Fibroblast of the conjunctiva (primary cell): ENCODE measurements around the gene PHYHIPL.
"Not testable (repeated sequence)": the region's sequence is repeated elsewhere in the genome, so short reads cannot be mapped to it uniquely, and the experiment has no call there.

Source experiments
- DNase-seq: peaks from one replicate; pipeline ENCODE4 v3.0.0-alpha.2; 2010; ENCODE audit warnings: low read depth

The PHYHIPL gene

GRCh38 chr10:59206204-59206720, 29.8 kb downstream of the PHYHIPL start:
- DNase-seq = no peak

DNA sequence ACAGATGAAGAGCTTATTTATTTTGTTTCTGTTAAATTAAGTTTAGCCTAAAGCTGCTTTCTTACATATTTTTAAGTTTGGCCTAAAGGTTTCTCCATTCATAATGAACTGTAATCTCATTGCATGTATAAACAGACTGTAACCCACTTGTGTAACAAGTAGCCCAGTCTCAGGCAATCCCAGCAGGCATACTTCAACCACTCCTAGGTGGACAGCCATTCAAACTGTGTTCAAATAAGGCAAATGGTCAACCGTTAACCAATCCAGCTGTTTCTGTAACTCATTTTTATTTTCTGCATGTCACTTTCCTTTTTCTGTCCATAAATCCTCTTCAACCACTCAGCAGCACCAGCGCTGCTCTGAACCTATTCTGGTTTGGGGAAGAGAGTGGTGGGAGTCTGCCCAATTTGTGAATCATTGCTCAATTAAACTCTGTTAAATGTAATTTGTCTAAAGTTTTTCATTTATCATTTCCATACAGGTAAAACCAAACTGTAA, 35.9 kb downstream of the PHYHIPL start:
- no peak for DNase-seq

DNA sequence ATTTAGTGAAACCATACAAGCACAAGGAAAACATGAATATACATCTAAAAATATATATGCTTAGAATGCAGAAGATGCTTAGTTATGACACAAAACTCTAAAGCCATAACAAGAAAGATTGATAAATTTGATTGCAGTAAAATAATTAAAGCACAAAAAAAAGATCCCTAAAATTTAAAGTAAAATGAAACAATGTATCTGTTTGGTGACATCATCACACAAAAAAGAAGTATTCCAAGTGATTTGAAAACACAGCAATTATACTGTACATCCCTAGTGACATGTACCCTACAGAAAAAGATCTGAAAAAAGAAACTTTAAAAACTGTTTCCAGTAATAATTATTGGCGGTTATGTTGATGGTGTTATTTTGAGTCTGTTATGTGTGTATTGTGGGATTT, 37.7 kb downstream of the PHYHIPL start:
- no peak for DNase-seq

- no peak for DNase-seq
Measured at GRCh38 chr10:59216178-59216869, 39.9 kb downstream of the PHYHIPL start.

- no peak for DNase-seq
Measured at GRCh38 chr10:59222788-59223187, 46.3 kb downstream of the PHYHIPL start.

DNA sequence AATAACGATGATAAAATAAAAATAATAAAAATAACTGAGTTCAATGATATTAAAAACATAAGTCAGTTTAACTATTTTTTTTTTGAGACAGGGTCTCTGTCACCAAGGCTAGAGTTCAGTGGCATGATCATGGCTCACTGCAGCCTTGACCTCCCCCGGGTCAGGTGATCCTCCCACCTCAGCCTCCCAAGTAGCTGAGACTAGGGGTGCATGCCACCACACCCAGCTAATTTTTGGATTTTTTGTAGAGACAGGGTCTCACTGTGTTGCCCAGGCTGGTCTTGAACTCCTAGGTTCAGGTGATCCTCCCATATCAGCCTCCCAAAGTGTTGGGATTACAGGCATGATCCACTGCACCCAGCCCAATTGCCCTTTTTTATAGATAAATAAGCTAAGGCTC, 47.2 kb downstream of the PHYHIPL start:
- DNase-seq = not testable (repeated sequence)

GRCh38 chr10:59225211-59225610, 48.8 kb downstream of the PHYHIPL start:
- DNase-seq = no peak

- DNase-seq = no peak
Measured at GRCh38 chr10:59227136-59227673, 50.8 kb downstream of the PHYHIPL start.

GRCh38 chr10:59229441-59229840, 53.0 kb downstream of the PHYHIPL start:
- DNase-seq = no peak

DNA sequence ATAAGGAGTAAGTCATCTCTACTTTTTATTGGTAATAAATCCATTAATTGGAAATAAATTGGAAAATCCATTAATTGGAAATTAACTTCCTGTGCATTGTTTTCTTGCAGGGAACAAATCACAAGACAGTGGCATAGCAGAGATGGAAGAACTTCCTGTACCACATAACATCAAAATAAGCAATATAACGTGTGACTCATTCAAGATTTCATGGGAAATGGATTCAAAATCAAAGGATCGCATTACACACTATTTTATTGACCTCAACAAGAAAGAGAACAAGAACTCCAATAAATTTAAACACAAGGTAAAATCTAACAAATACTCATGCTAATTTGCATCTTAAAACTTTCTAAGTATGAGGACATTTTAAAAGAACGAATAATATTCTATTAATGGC, 57.8 kb downstream of the PHYHIPL start:
- DNase-seq = no peak

DNA sequence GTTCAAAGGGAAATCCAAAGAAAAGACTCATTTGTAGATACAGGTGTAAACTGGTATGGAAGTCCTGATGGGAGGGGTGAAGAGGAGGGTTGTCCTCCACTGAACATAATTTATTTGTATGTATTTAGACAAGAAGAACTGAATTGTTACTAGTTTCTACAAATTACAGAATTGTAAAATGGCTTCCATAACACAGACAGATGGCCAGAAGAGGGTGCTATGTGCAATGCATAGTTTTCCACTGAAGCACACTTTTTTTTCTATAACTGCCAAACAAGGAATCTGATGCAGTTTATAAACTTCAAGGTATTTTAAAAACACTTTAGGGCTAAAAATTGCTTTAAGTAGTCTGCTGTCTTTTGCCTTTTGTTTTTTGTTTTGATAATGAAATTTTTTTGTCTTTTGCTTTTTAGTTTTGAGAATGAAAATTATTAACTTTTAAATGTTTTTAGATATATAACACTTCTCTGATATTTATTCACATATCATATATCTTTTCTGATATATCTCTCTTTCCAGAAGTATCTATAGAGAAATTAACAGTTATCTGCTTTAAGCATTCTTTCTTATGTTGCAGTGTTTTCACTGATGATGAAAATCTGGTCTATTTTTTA, 58.5 kb downstream of the PHYHIPL start:
- peak; percentile 24 for DNase-seq

DNA sequence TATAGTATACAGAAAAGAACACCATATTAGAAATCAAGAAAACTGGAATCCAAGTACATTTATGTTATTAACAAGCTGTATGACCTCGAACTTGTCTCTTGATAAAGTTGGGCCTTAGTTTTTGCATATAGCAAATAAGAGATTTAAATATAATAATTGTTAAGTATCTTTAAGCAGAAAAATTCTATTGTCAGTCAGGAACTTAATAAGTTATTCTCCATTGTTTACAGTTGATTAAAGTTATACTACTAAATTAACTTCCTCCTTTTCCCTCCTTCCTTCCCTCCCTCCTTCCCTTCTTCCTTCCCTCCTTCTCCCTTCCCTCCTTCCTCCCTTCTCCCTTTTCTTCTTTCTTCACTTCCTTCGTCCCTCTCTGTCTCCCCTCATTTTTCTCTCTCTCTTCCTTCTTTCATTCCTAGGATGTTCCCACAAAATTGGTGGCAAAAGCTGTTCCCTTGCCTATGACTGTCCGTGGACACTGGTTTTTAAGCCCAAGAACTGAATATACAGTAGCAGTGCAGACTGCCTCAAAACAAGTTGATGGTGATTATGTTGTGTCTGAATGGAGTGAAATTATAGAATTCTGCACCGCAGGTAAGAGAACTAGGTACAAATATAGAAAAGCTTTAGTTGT, 59.7 kb downstream of the PHYHIPL start:
- no peak for DNase-seq

DNA sequence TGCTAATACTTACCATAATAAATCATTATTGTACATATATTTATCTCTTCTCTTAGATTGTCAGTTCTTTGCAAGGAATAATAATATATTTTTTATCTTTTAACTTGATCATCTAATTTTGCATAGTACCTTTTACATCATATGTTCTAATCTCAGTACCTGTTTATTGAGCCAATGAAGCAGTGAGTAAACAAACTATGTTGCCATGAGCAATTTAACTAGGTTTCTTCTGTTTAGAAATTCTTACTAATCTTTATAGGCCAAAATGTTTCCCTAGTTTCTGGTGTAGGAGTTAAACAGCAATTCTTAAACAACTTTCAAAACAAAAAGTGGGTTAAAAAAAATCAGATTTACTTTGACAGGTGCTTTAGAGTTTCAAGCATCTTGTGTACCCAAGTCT, 61.3 kb downstream of the PHYHIPL start:
- DNase-seq = no peak

DNA sequence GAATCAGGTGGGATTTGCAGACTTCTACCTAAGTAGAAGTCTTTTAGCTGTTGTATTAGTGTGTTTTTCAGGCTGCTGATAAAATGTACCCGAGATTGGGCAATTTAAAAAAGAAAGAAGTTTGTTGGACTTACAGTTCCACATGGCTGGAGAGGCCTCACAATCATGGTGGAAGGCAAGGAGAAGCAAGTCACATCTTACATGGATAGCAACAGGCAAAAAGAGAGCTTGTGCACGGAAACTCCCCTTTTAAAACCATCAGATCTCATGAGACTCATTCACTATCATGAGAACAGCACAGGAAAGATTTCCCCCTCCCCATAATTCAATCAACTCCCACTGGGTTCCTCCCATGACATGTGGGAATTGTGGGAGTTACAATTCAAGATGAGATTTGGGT, 62.7 kb downstream of the PHYHIPL start:
- not testable (repeated sequence) for DNase-seq

DNA sequence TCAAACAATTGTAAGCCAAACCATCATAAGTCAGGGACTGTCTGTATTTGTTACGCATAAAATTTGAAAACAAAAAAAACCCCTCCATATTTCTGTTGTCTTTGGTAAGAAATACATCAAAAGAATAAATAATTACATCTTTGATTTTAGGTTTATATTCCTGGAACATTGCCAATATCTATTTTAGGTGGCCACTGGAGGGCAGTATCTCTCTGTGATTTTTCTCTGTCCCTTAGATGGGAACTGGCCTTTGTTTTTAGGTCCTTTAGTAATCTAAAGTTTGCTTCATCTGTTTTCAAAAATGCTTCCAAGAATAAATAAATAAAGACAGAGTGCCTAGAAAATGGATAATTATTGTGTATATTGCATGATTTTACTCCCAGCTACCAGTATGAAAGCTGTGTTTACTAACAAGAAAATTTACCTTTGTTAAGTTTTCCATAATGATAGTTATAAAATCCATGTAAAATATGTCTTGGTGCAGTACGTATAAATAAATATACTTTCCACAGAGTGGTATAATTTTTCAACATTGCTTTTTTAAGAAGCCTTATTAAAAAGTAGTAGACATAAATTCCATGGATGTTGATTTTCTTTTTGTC, 64.2 kb downstream of the PHYHIPL start:
- peak; percentile 34 for DNase-seq

DNA sequence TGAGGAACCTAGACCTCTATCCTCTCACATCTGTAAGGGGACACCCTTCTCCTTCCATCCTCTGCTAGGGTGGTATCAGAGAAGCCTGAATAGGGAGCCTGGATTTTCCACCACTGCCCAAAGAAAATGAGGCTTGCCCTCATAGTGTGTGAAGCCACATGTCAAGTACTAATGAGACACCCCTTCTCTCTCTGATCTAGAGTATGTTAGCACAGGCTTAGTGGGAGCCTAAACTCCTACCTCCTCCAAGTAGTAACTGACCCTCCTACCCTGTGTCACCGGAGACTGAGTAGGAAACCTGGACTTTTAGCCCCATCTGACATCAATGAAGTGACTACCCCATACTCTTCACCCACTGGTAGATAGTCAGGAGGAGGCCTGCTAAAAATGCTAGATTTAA, 65.6 kb downstream of the PHYHIPL start:
- DNase-seq = no peak

- DNase-seq = no peak
Measured at GRCh38 chr10:59242991-59243390, 66.5 kb downstream of the PHYHIPL start.

DNA sequence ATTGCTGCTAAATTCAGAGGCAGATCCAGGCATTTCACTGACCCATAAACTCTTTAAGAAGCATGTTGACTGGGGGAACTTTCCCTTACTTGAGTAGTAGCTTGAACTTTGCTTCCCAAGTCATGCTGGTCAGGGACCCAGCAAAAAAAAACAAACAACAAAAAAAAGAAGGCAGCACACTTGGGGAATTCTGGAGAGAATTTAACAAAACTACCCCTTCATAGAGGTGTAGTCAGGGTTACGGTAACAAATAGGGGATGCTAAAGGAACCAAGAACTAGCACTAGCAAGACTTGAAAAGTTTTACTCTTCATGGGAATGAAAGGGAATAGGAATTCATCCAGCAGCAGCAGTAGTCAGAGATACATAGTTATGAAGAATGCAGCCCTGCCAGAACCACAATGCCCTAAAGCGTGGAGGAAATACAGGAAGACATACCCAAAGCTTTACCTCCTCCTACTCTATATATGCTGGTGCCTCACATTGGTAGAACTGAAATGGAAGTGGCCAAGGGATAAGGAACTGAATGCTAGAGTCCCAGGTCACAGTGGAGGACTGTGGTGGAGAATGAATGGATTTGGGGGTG, 67.3 kb downstream of the PHYHIPL start:
- DNase-seq = no peak

DNA sequence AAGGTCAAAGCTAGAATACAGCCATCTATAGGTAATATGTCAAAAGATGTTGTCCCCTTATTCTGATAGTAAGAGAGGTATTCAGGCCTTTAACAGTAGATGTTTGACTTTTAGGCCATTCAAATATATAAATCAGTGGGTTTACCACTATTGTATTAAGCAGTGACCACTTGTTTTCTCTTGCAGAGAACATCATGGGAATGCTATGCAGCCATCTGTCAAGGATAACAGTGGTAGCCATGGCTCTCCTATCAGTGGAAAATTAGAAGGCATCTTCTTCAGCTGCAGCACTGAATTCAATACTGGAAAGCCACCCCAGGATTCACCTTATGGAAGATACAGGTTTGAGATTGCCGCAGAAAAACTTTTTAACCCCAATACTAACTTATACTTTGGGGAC, 68.4 kb downstream of the PHYHIPL start:
- DNase-seq = no peak

DNA sequence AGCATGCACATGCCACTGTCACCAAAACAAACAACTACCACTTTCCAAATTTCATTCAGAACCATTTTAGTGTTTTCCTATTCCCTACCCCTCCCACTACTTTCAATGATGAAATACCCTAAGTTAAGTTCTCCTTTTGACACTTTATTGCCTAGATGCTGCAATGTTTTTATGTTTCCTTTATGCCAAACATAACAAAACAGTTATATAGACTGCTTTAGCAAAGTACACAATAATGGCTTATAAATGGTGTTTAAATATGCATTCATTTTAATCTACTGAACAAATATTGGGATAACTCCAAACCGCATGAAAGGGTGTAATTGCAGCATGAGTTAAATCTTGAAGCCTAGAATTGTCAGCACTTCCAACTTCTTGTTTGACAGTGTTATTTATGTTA, 69.2 kb downstream of the PHYHIPL start:
- no peak for DNase-seq

- no peak for DNase-seq
Measured at GRCh38 chr10:59252491-59252890, 76.0 kb downstream of the PHYHIPL start.

- DNase-seq = no peak
Measured at GRCh38 chr10:59255463-59255862, 79.0 kb downstream of the PHYHIPL start.
